Epithelial cell of esophagus (primary cell): Measurements from ENCODE around the gene HOXB4.

ENCODE experiments used
- DNase-seq: peaks from one replicate; pipeline ENCODE4 v3.0.0; 2010; ENCODE audit warnings: low read depth
- H3K4me3 ChIP-seq: 2 replicates; pipeline ENCODE4 v1.5.1; 2011; ENCODE audit warnings: mild to moderate bottlenecking, low read length, control low read depth
- TF ChIP-seq, protein P1 (sequence below): IDR thresholded peaks from 2 replicates; pipeline ENCODE4 v1.5.1; 2011; ENCODE audit warnings: low read depth, mild to moderate bottlenecking, low read length, control low read depth, inconsistent platforms; ENCODE audit not compliant: insufficient read depth; ENCODE audit errors: missing control alignments

HOXB4 gene

GRCh38 chr17:48559840-48560817, 18.0 kb downstream of the HOXB4 start:
- no peak overlapping the region for H3K4me3 ChIP-seq
- no peak for DNase-seq
- TF ChIP-seq, protein P1, sequence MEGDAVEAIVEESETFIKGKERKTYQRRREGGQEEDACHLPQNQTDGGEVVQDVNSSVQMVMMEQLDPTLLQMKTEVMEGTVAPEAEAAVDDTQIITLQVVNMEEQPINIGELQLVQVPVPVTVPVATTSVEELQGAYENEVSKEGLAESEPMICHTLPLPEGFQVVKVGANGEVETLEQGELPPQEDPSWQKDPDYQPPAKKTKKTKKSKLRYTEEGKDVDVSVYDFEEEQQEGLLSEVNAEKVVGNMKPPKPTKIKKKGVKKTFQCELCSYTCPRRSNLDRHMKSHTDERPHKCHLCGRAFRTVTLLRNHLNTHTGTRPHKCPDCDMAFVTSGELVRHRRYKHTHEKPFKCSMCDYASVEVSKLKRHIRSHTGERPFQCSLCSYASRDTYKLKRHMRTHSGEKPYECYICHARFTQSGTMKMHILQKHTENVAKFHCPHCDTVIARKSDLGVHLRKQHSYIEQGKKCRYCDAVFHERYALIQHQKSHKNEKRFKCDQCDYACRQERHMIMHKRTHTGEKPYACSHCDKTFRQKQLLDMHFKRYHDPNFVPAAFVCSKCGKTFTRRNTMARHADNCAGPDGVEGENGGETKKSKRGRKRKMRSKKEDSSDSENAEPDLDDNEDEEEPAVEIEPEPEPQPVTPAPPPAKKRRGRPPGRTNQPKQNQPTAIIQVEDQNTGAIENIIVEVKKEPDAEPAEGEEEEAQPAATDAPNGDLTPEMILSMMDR: no peak

GRCh38 chr17:48559122-48559839, 18.9 kb downstream of the HOXB4 start:
- no peak overlapping the region for H3K4me3 ChIP-seq
- DNase-seq: no peak
- TF ChIP-seq, protein P1: no peak

- DNase-seq: no peak
- H3K4me3 ChIP-seq: no peak overlapping the region
- TF ChIP-seq, protein P1: no peak
These were observed 19.4 kb downstream of the HOXB4 start for GRCh38 chr17:48558831-48559121.

- H3K4me3 ChIP-seq: no peak overlapping the region
- TF ChIP-seq, protein P1: no peak
- no peak for DNase-seq
These were observed 19.9 kb downstream of the HOXB4 start for GRCh38 chr17:48558057-48558830.

- DNase-seq: no peak
- TF ChIP-seq, protein P1: no peak
- no peak overlapping the region for H3K4me3 ChIP-seq
These were observed 21.4 kb downstream of the HOXB4 start for GRCh38 chr17:48556576-48557401.

DNA sequence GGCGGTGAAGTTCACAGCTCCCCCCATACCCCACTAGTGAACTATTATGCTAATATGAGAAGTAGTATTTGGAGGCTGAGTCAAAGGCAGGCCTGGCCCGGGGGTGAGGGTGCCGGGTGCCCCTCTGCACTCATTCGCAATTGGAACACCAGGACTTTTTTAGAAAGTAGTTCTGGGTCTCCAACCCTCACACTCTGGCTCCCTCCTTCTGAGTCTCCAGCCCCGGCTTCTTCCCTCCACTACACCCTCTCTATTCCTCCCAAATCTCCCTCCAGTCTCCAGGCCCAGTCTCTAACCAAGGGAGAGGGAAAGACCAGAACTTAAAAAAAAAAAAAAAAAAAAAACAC, 21.9 kb downstream of the HOXB4 start:
- DNase-seq: no peak
- TF ChIP-seq, protein P1: no peak
- H3K4me3 ChIP-seq: no peak overlapping the region
